Prostate gland (tissue), 2 donors: ENCODE results near the gene TMPRSS2. TPM values are rescaled to one million over a fixed set of nuclear protein-coding genes. Genes with fewer than 3 reads are reported as not detected.
A peak's percentile ranks its signal among the peaks of the same experiment; 100 is the strongest.

Source experiments
- DNase-seq: peaks from one replicate; pipeline ENCODE4 v3.0.0-alpha.2; 2019; ENCODE audit warnings: low spot score
- H3K27ac ChIP-seq, 2 donors: fragments of 200-600 bp; sonication (generic); 2 replicates each; pipeline ENCODE4 v1.5.1; 2017 to 2019
- H3K27me3 ChIP-seq: fragments of 200-600 bp; sonication (generic); replicated peaks from 2 replicates; pipeline ENCODE4 v1.5.1; 2019; ENCODE audit not compliant: insufficient read depth
- H3K36me3 ChIP-seq, 2 donors: fragments of 200-600 bp; sonication (generic); 1 replicate in 1 of 2; 2 replicates in 1 of 2; pipeline versions ENCODE4 v1.5.1 to v1.8.1; 2017 to 2019
- H3K4me1 ChIP-seq: fragments of 200-600 bp; sonication (generic); replicated peaks from 2 replicates; pipeline ENCODE4 v1.5.1; 2019
- H3K4me3 ChIP-seq, 2 donors: fragments of 200-600 bp; sonication (generic); 2 replicates each; pipeline ENCODE4 v1.5.1; 2017 to 2019
- H3K9me3 ChIP-seq: fragments of 200-600 bp; sonication (generic); 2 replicates; pipeline ENCODE4 v1.5.1; 2017
- POLR2A ChIP-seq: fragments of 450-650 bp; IDR thresholded peaks from one replicate; pipeline ENCODE4 v1.6.1; 2016; ENCODE audit warnings: antibody characterized with exemption, mild to moderate bottlenecking
- POLR2AphosphoS5 ChIP-seq: sonication (generic); formaldehyde crosslinking; IDR thresholded peaks from one replicate; pipeline ENCODE4 v1.6.1; 2017; ENCODE audit warnings: antibody characterized with exemption
- WGBS: methylation state at CpG from one replicate; pipeline ENCODE4 v1.1.5; 2018; 5-methylcytosine and 5-hydroxymethylcytosine counted together
- intact Hi-C: fragments of 100-400 bp; cut with DNase I; formaldehyde crosslinking; loops from one replicate; pipeline ENCODE4 v1.14.2; 2022
- total RNA-seq, 2 donors: library from RNA; depleted of rRNA; stranded (reverse); fragments of >200 nt; gene quantifications; one replicate each; pipeline ENCODE4 v1.1.0, GENCODE V29; 2016
- TF ChIP-seq, protein P1 (sequence below), 4 experiments: fragments of 200-600 bp in 2 of 4; fragments of 450-650 bp in 2 of 4; sonication (generic) in 2 of 4; IDR thresholded peaks; 1 replicate in 3 of 4; 2 replicates in 1 of 4; pipeline ENCODE4 v1.5.1; 2016 to 2019; ENCODE audit warnings: antibody characterized with exemption in 4 of 4, mild to moderate bottlenecking in 2 of 4, moderate library complexity in 2 of 4

Gene TMPRSS2
- total RNA-seq, 2 donors from 2014 or later, result 336 to 786 TPM

DNA sequence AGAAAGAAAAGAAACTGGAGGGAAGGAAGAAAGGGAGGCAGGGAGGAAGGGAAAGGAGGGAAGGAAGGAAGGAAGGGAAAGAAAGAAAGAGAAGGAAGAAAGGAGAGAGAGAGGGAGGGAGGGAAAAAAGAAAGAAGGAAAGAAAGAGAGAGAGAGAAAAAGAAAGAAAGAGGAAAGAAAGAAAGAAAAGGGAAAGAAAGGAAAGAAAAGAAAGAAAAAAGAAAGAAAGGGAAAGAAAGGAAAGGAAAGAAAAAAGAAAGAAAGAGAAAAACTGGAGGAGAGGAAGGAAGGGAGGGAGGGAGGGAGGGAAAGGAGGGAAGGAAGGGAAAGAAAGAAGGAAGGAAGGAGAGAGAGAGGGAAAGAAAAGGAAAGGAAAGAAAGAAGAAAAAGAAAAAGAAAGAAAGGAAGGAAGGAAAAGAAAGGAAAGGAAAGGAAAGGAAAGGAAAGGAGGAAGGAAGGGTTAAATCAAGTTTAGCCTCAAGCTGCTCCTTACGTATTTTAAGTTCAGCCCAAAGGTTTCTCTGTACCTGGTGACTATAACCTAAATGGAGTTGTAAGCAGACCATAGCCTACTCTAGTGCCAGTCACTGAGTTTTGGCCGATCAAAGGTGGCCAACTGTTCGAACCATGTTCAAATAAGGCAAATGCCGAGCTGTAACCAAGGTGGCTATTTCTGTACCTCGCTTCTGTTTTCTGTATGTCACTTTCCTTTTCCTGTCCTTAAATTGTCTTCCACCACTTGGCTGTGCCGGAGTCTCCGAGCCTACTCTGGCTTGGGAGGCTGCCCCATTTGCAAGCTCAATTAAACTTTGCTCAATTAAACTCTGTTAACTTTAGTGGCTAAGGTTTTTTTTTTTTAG, 37.8 kb upstream of the TMPRSS2 start:
- H3K9me3 ChIP-seq, result no peaks in the 10 kb centered on the region
- intact Hi-C loops, result no loop called here
- no peak for DNase-seq
- no peaks in the 10 kb centered on the region for H3K36me3 ChIP-seq
- H3K27me3 ChIP-seq, result no peaks in the 10 kb centered on the region
- WGBS, result 74% methylated on average over 7 of the region's 7 CpGs
- H3K4me3 ChIP-seq, result no peak overlapping the region
- H3K27ac ChIP-seq, result no peak overlapping the region
- TF ChIP-seq POLR2AphosphoS5 (no peak), POLR2A (no peak)
- TF ChIP-seq, protein P1, sequence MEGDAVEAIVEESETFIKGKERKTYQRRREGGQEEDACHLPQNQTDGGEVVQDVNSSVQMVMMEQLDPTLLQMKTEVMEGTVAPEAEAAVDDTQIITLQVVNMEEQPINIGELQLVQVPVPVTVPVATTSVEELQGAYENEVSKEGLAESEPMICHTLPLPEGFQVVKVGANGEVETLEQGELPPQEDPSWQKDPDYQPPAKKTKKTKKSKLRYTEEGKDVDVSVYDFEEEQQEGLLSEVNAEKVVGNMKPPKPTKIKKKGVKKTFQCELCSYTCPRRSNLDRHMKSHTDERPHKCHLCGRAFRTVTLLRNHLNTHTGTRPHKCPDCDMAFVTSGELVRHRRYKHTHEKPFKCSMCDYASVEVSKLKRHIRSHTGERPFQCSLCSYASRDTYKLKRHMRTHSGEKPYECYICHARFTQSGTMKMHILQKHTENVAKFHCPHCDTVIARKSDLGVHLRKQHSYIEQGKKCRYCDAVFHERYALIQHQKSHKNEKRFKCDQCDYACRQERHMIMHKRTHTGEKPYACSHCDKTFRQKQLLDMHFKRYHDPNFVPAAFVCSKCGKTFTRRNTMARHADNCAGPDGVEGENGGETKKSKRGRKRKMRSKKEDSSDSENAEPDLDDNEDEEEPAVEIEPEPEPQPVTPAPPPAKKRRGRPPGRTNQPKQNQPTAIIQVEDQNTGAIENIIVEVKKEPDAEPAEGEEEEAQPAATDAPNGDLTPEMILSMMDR (IDR thresholded peaks at IDR 0.05), result no peak
- peaks cover 5% of the 10 kb centered on the region for H3K4me1 ChIP-seq

- intact Hi-C loops, result no loop called here
- H3K27me3 ChIP-seq, result no peaks in the 10 kb centered on the region
- DNase-seq, result no peak
- no peaks in the 10 kb centered on the region for H3K4me1 ChIP-seq
- TF ChIP-seq, protein P1 (IDR thresholded peaks at IDR 0.05), result no peak
- TF ChIP-seq POLR2AphosphoS5 (no peak), POLR2A (no peak)
- 90% methylated on average over 9 of the region's 9 CpGs for WGBS
- no peak overlapping the region for H3K4me3 ChIP-seq
- H3K27ac ChIP-seq, result no peak overlapping the region
- H3K36me3 ChIP-seq, result no peaks in the 10 kb centered on the region
- no peaks in the 10 kb centered on the region for H3K9me3 ChIP-seq
Measured at GRCh38 chr21:41542727-41543126, 34.8 kb upstream of the TMPRSS2 start.

DNA sequence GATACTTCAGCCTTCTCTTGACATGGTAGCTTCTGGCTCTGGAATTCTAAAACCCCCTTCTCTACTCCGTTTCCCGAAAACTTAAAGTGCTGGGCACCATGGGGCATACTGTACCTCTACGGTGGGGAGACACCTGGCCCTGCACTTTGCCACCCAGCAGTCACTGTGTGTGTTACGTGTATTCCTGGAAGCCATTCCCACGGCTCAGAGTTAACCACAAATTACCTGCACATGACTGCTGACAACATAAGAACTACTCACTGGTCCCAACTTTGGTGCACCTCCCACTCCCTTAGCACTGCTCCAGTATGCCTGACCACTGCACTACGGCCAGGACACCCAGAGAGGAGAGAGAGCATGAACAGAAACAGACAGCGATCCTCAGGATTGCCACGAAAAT, 29.4 kb upstream of the TMPRSS2 start:
- DNase-seq, result no peak
- Histone ChIP-seq H3K27me3 (no peaks in the 10 kb centered on the region), H3K36me3 (no peaks in the 10 kb centered on the region), H3K27ac (peak overlapping the region; percentile 15 to 77), H3K9me3 (no peaks in the 10 kb centered on the region), H3K4me1 (peaks cover 3% of the 10 kb centered on the region), H3K4me3 (no peak overlapping the region)
- 89% methylated on average over 8 of the region's 8 CpGs for WGBS
- intact Hi-C loops, result no loop called here
- TF ChIP-seq POLR2AphosphoS5 (no peak), POLR2A (no peak)
- TF ChIP-seq, protein P1 (IDR thresholded peaks at IDR 0.05), result no peak

- Histone ChIP-seq H3K27me3 (no peaks in the 10 kb centered on the region), H3K4me3 (no peak overlapping the region), H3K27ac (peak overlapping the region; percentile 63 to 77), H3K36me3 (no peaks in the 10 kb centered on the region), H3K4me1 (peaks cover 3% of the 10 kb centered on the region), H3K9me3 (no peaks in the 10 kb centered on the region)
- DNase-seq, result no peak
- intact Hi-C loops, result no loop called here
- TF ChIP-seq POLR2AphosphoS5, result no peak
- no peak for TF ChIP-seq POLR2A
- TF ChIP-seq, protein P1 (IDR thresholded peaks at IDR 0.05), result no peak
- 40% methylated on average over 7 of the region's 7 CpGs for WGBS
Measured at GRCh38 chr21:41536827-41537103, 28.8 kb upstream of the TMPRSS2 start.
